GM10266 (cell line): Measurements from ENCODE around the gene EXOC3L1.

Experiments used
- DNase-seq: peaks from one replicate; pipeline ENCODE4 v3.0.0; 2012; ENCODE audit errors: extremely low spot score
- CTCF ChIP-seq: IDR thresholded peaks from 2 replicates; pipeline ENCODE4 v1.5.1; 2012; ENCODE audit warnings: mild to moderate bottlenecking, low read depth; ENCODE audit not compliant: control insufficient read depth, insufficient read depth; ENCODE audit errors: missing control alignments

EXOC3L1 gene

GRCh38 chr16:67201411-67202345 lies 11.7 kb upstream of the EXOC3L1 start:
- DNase-seq: no peak

GRCh38 chr16:67200491-67200890 lies 10.6 kb upstream of the EXOC3L1 start:
- TF ChIP-seq CTCF: no peak
- DNase-seq: no peak

More at GRCh38 chr16:67201411-67202345, 11.7 kb upstream of the EXOC3L1 start:
- TF ChIP-seq CTCF: no peak

DNA sequence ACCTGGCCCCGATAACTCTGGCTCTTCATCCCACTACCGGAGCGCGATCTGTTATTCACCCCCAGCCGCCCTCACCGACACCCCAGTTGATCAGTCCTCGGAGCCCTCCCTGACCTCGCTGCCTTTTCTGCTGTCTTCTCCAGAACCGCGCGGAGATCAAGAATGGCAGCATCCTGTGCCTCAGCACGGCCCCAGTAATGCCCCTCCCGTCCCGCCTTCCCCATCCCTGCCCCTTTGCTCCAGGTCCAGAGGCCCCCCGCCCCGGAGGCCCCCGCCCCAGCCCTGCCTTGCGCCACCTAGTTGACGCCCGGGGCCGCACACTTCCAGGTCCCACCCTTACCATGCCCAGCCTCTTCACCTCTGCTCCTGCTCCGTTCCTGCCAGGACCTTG lies 9.9 kb upstream of the EXOC3L1 start:
- TF ChIP-seq CTCF: no peak
- no peak for DNase-seq

DNA sequence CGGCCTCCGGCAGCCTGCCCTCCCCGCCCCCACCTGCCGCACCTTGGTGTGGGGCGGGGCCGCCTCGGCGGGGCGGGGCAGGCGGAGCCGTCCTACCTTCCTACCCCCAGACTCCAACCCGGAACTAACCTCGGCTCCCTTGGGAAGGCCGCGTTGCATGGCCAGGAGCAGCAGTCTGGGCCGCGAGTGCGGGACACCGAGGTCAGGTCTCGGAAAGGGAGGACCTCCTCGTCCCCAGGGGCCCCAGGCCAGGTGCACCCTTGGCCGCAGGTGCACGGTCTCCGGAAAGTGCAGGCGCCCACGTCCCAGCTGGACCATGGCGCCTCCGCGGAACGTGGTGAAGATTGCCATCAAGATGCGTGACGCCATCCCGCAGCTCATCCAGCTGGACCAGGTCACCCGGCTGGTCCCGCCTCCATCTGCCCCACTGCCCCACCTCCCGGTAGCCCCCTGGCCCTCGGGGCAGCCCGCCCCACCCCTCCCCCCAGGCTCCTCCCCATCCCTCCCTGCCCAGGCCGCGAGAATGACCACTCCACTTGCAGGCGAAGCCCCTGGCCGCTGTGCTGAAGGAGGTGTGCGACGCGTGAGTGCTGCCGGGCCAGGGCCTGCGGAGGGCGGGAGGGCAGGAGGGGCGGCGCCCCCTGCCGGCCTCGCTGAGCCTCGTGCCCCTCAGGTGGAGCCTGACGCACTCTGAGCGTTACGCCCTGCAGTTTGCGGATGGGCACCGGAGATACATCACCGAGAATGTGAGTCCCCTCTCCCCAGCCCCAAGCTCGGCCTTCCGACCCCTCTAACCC lies 9.3 kb upstream of the EXOC3L1 start, which contains the start of gene ELMO3:
TSS of gene ELMO3 (plus strand) at position 121 of the 797 bp plus-strand sequence. CDS start at position 317, 196 bp downstream.
- peak; percentile 36 for TF ChIP-seq CTCF
- DNase-seq: no peak

DNA sequence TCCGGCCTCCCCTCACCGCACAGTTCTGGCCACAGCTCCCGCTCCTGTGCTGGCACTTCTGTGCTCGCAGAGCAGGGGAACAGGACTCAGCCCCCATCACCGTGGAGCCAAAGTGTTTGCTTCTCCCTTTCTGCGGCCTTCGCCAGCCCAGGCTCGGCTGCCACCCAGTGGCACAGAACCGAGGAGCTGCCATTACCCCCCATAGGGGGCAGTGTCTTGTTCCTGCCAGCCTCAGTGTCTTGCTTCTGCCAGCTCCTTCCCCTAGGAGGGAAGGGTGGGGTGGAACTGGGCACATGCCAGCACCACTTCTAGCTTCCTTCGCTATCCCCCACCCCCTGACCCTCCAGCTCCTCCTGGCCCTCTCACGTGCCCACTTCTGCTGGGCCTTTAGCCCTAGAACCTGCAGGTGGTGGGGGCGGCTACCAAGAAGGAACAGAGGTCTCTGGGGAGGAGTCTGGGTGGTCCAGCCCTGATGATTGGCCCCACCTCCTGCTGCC lies 8.3 kb upstream of the EXOC3L1 start:
- no peak for DNase-seq

DNA sequence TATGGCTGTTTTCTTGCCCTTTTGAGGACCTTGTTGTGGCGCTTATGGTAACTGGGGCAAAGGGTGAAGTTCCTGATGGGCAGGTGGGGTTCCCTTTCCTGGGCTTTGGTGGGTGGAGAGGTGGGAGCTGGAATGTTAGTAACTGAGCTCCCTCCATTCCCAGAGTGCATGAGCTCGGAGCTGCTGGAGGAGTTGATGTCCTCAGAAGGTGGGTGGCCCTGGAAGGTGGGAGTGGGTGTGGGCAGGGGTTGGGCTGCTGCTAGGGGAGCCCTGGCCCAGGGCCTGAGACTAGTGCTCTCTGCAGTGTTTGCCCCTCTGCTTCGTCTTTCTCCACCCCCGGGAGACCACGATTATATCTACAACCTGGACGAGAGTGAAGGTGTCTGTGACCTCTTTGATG lies 7.8 kb upstream of the EXOC3L1 start:
- DNase-seq: no peak
- no peak for TF ChIP-seq CTCF

More for the DNA sequence above, 8.3 kb upstream of the EXOC3L1 start:
- peak; percentile 30 for TF ChIP-seq CTCF

DNA sequence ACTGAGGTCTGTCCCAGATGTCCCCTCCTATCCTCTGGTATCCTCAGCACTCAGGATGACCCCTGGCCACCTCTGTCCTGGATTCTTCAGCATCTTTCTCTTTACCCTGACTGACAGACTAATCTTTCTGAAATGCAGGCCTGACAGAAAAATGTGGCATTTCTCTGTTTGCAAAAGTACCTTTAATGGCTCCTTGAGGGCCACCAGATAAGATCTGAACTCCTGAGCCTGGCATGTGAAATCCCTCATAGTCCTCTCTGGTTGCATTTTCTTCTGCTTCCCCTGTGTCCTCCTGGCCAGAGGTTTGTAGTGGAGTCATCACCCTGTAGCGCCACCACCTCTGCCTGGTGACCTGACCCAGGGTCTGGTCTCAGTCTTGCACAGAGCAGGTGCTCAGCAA lies 6.9 kb upstream of the EXOC3L1 start:
- TF ChIP-seq CTCF: no peak
- DNase-seq: no peak
